Stimulated activated CD4-positive, alpha-beta T cell treated with anti-CD3 and anti-CD28 coated beads, Interleukin-2, amount 100 ng/mL, for 48 hours (primary cell): ENCODE data around the gene PSD2.

ENCODE experiments used
- DNase-seq, 2 donors: peaks; one replicate each; pipeline ENCODE4 v3.0.0-alpha.2; 2020

PSD2 gene

GRCh38 chr5:139839232-139839815 is 43.7 kb downstream of the PSD2 start:
- no peak for DNase-seq

GRCh38 chr5:139839918-139840317 is 44.3 kb downstream of the PSD2 start:
- DNase-seq: no peak

- no peak for DNase-seq
Observed at GRCh38 chr5:139841549-139841948, 45.9 kb downstream of the PSD2 start.

- DNase-seq: no peak
Observed at GRCh38 chr5:139842321-139842720, 46.7 kb downstream of the PSD2 start.

GRCh38 chr5:139843991-139844390 is 48.4 kb downstream of the PSD2 start:
- no peak for DNase-seq

GRCh38 chr5:139844472-139845145 is 49.0 kb downstream of the PSD2 start:
- peak; percentile 70 to 73 for DNase-seq

- no peak for DNase-seq
Observed at GRCh38 chr5:139845846-139846681, 50.5 kb downstream of the PSD2 start.

- DNase-seq: no peak
Observed at GRCh38 chr5:139847091-139847490, 51.5 kb downstream of the PSD2 start.

GRCh38 chr5:139847790-139848507 is 52.3 kb downstream of the PSD2 start:
- DNase-seq: peak; percentile 64 to 70

- no peak for DNase-seq
Observed at GRCh38 chr5:139848508-139849100, 53.0 kb downstream of the PSD2 start.

- DNase-seq: no peak
Observed at GRCh38 chr5:139849501-139849900, 53.9 kb downstream of the PSD2 start.

- no peak for DNase-seq
Observed at GRCh38 chr5:139849942-139850341, 54.3 kb downstream of the PSD2 start.

GRCh38 chr5:139850423-139851016 is 54.9 kb downstream of the PSD2 start:
- DNase-seq: no peak

- no peak for DNase-seq
Observed at GRCh38 chr5:139851558-139851957, 56.0 kb downstream of the PSD2 start.

- DNase-seq: no peak
Observed at GRCh38 chr5:139852696-139853095, 57.1 kb downstream of the PSD2 start.

- no peak for DNase-seq
Observed at GRCh38 chr5:139854029-139854605, 58.5 kb downstream of the PSD2 start.

GRCh38 chr5:139854953-139855352 is 59.3 kb downstream of the PSD2 start:
- no peak for DNase-seq

- no peak for DNase-seq
Observed at GRCh38 chr5:139855451-139855850, 59.8 kb downstream of the PSD2 start.

- DNase-seq: no peak
Observed at GRCh38 chr5:139855946-139856540, 60.4 kb downstream of the PSD2 start.

- DNase-seq: no peak
Observed at GRCh38 chr5:139856714-139857113, 61.1 kb downstream of the PSD2 start.

GRCh38 chr5:139859013-139859412 is 63.4 kb downstream of the PSD2 start:
- no peak for DNase-seq
